Measurements from ENCODE around the gene TMEM54.

The TMEM54 gene

GRCh38 chr1:32870615-32871363, 30.4 kb downstream of the TMEM54 start, which contains the start of gene FNDC5:
Gene FNDC5 (minus strand): TSS chr1:32870912.
- H3K4me3 ChIP-seq (ENCODE audit: control insufficient read depth, low read depth, low read length): peak within 1 kb of the TSS; percentile 25
- no peak for TF ChIP-seq CTCF (conservative IDR thresholded peaks at IDR 0.05; ENCODE audit: control insufficient read depth, insufficient read depth, low read depth, low read length)
- DNase-seq (ENCODE audit: low read depth): no peak

GRCh38 chr1:32869923-32870614, 31.1 kb downstream of the TMEM54 start:
- no peak for TF ChIP-seq CTCF (conservative IDR thresholded peaks at IDR 0.05; ENCODE audit: control insufficient read depth, insufficient read depth, low read depth, low read length)
- H3K4me3 ChIP-seq (ENCODE audit: control insufficient read depth, low read depth, low read length): no peak overlapping the region
- DNase-seq (ENCODE audit: low read depth): no peak

- no peak overlapping the region for H3K4me3 ChIP-seq (ENCODE audit: control insufficient read depth, low read depth, low read length)
- no peak for DNase-seq (ENCODE audit: low read depth)
- TF ChIP-seq CTCF (conservative IDR thresholded peaks at IDR 0.05; ENCODE audit: control insufficient read depth, insufficient read depth, low read depth, low read length): no peak
Measured at GRCh38 chr1:32868806-32869455, 32.3 kb downstream of the TMEM54 start.

- H3K4me3 ChIP-seq (ENCODE audit: control insufficient read depth, low read depth, low read length): no peak overlapping the region
- no peak for DNase-seq (ENCODE audit: low read depth)
- no peak for TF ChIP-seq CTCF (conservative IDR thresholded peaks at IDR 0.05; ENCODE audit: control insufficient read depth, insufficient read depth, low read depth, low read length)
Measured at GRCh38 chr1:32868085-32868484, 33.1 kb downstream of the TMEM54 start.

- no peak for TF ChIP-seq CTCF (conservative IDR thresholded peaks at IDR 0.05; ENCODE audit: control insufficient read depth, insufficient read depth, low read depth, low read length)
- DNase-seq (ENCODE audit: low read depth): no peak
- H3K4me3 ChIP-seq (ENCODE audit: control insufficient read depth, low read depth, low read length): no peak overlapping the region
Measured at GRCh38 chr1:32867671-32868070, 33.5 kb downstream of the TMEM54 start.

- no peak for DNase-seq (ENCODE audit: low read depth)
- no peak for TF ChIP-seq CTCF (conservative IDR thresholded peaks at IDR 0.05; ENCODE audit: control insufficient read depth, insufficient read depth, low read depth, low read length)
- H3K4me3 ChIP-seq (ENCODE audit: control insufficient read depth, low read depth, low read length): no peak overlapping the region
Measured at GRCh38 chr1:32867151-32867550, 34.0 kb downstream of the TMEM54 start.
